HG02884 (cell line): Measurements from ENCODE around the gene PDXDC1.
"Not testable (repeated sequence)": the region's sequence is repeated elsewhere in the genome, so short reads cannot be mapped to it uniquely, and the experiment has no call there.

Source experiments
- ATAC-seq: cut with Tn5 transposase; IDR thresholded peaks from one replicate; pipeline ENCODE4 v1.9.1; 2021; ENCODE audit warnings: mild to moderate bottlenecking, moderate library complexity; ENCODE audit not compliant: unreplicated experiment

PDXDC1 gene

GRCh38 chr16:14974656-14975417, at the start of gene PDXDC1:
Gene PDXDC1 (plus strand): TSS chr16:14975026. CDS start chr16:14975200, 174 bp downstream.
- ATAC-seq: peak; percentile 91

GRCh38 chr16:14928064-14928714, 46.6 kb upstream of the PDXDC1 start:
- ATAC-seq: not testable (repeated sequence)

- not testable (repeated sequence) for ATAC-seq
Observed at GRCh38 chr16:14929176-14929575, 45.6 kb upstream of the PDXDC1 start.

GRCh38 chr16:14930246-14930645, 44.6 kb upstream of the PDXDC1 start:
- not testable (repeated sequence) for ATAC-seq

- not testable (repeated sequence) for ATAC-seq
Observed at GRCh38 chr16:14930971-14931370, 43.9 kb upstream of the PDXDC1 start.

- ATAC-seq: not testable (repeated sequence)
Observed at GRCh38 chr16:14932581-14933375, 42.0 kb upstream of the PDXDC1 start.

GRCh38 chr16:14937143-14937542, 37.7 kb upstream of the PDXDC1 start, which contains the start of gene NPIPA1:
Gene NPIPA1 (plus strand): TSS chr16:14937443. CDS start chr16:14937443, 0 bp downstream.
- ATAC-seq: not testable (repeated sequence)

GRCh38 chr16:14937994-14938393, 36.8 kb upstream of the PDXDC1 start:
- not testable (repeated sequence) for ATAC-seq

- ATAC-seq: not testable (repeated sequence)
Observed at GRCh38 chr16:14942686-14943085, 32.1 kb upstream of the PDXDC1 start.

GRCh38 chr16:14955546-14956231, 19.1 kb upstream of the PDXDC1 start:
- ATAC-seq: no peak

- ATAC-seq: no peak
Observed at GRCh38 chr16:14957576-14958322, 17.1 kb upstream of the PDXDC1 start.

GRCh38 chr16:14958323-14958600, 16.6 kb upstream of the PDXDC1 start:
- no peak for ATAC-seq

- ATAC-seq: no peak
Observed at GRCh38 chr16:14958970-14959369, 15.9 kb upstream of the PDXDC1 start.

- ATAC-seq: no peak
Observed at GRCh38 chr16:14961405-14962186, 13.2 kb upstream of the PDXDC1 start.

GRCh38 chr16:14963281-14964173, 11.3 kb upstream of the PDXDC1 start:
- no peak for ATAC-seq

GRCh38 chr16:14965328-14965727, 9.5 kb upstream of the PDXDC1 start:
- no peak for ATAC-seq

- not testable (repeated sequence) for ATAC-seq
Observed at GRCh38 chr16:14969795-14970194, 5.0 kb upstream of the PDXDC1 start.

- not testable (repeated sequence) for ATAC-seq
Observed at GRCh38 chr16:14971621-14972228, 3.1 kb upstream of the PDXDC1 start.
